Choroid plexus epithelial cell (primary cell): Measurements from ENCODE around the gene DNAJC6.

Source experiments
- DNase-seq: peaks from one replicate; pipeline ENCODE4 v3.0.0-alpha.2; 2010; ENCODE audit warnings: low read depth
- H3K4me3 ChIP-seq: 2 replicates; pipeline ENCODE4 v1.5.1; 2011; ENCODE audit warnings: low read depth, mild to moderate bottlenecking, control low read depth, low read length, moderate library complexity
- TF ChIP-seq, protein P1 (sequence below): conservative IDR thresholded peaks from 2 replicates; pipeline ENCODE4 v1.5.1; 2011; ENCODE audit warnings: low read depth, mild to moderate bottlenecking, control low read depth, inconsistent platforms, low read length, moderate library complexity

The DNAJC6 gene

DNA sequence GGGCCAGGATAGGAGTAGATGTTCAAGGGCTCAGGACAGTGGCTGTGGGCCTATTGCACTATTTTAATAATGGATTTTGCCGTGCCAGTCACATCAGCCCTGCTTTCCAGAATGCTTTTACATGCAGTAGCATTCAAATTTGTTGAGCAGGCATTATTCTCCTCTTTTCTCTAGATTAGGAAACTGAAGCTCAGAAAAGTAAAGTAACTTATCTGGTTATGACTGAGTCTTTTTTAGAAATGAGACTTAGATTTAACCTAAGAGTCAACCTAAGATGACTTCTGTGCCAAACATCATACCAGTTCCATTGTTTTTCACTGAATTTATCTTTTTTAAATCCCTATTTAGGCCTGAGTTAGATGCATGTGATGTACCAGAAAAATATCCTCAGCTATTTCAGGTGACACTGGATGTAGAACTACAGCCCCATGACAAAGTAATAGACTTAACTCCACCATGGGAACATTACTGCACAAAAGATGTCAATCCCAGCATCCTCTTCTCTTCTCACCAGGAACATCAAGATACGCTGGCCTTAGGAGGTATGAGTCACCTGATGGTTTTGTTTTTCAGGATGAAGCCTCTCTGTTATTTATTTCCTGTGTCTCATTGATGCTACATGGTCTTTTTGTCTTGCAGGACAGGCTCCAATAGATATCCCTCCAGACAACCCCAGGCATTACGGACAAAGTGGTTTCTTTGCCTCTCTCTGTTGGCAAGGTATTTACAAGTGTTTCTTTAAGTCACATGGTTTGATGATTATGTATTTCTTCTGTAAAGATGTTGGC, 79.8 kb downstream of the DNAJC6 start:
- TF ChIP-seq, protein P1, sequence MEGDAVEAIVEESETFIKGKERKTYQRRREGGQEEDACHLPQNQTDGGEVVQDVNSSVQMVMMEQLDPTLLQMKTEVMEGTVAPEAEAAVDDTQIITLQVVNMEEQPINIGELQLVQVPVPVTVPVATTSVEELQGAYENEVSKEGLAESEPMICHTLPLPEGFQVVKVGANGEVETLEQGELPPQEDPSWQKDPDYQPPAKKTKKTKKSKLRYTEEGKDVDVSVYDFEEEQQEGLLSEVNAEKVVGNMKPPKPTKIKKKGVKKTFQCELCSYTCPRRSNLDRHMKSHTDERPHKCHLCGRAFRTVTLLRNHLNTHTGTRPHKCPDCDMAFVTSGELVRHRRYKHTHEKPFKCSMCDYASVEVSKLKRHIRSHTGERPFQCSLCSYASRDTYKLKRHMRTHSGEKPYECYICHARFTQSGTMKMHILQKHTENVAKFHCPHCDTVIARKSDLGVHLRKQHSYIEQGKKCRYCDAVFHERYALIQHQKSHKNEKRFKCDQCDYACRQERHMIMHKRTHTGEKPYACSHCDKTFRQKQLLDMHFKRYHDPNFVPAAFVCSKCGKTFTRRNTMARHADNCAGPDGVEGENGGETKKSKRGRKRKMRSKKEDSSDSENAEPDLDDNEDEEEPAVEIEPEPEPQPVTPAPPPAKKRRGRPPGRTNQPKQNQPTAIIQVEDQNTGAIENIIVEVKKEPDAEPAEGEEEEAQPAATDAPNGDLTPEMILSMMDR: no peak
- peak; percentile 5 for DNase-seq

DNA sequence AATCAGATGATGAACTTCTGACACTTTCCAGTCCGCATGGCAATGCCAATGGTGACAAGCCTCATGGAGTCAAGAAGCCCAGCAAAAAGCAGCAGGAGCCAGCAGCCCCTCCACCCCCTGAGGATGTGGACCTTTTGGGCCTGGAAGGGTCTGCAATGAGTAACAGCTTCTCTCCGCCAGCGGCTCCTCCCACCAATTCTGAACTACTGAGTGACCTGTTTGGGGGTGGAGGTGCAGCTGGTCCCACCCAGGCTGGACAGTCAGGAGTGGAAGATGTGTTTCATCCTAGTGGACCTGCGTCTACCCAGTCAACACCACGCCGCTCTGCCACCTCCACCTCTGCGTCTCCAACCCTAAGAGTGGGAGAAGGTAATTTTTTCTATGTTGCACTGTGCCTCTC, 83.2 kb downstream of the DNAJC6 start:
- no peak for DNase-seq
- H3K4me3 ChIP-seq: no peak overlapping the region
- TF ChIP-seq, protein P1: no peak

More for the DNA sequence above, 79.8 kb downstream of the DNAJC6 start:
- no peak overlapping the region for H3K4me3 ChIP-seq

DNA sequence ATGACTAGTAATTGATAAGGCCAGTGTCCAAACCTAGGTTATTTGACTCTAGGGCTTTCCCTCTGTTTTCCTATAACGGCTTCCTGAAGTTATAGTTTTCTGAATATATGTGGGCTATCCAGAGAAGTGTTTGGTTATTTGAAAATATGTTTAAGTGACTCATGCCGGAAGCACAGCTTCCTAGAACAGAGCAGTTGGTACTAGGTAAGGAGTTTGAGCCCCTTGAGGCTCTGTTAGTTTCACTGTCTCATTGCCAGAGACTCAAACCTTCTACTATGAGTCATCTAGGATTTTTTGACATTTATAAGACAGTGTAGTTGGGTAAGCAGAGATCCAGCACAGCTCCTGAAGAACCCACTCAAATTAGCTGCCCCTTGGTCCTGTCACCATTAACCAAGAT, 84.0 kb downstream of the DNAJC6 start:
- H3K4me3 ChIP-seq: no peak overlapping the region
- TF ChIP-seq, protein P1: no peak
- peak; percentile 49 for DNase-seq

DNA sequence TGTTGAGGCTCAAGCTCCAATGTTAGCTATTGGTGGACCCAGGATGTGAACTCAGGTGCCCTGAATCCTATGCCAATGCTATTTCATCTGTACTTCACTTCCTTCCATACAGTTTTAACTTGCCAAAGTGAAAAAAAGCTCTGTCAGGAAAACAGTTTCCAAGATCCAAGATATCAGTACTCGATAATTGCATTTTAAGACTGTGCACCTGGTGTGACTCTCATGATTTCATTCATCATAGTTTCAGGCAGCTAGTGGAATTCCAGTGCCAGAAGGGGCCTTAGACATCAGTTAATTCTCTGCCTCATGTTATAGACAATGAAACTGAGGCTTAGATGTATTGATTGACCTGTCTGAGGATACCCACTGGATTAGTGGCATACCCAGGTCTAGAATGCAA, 84.6 kb downstream of the DNAJC6 start:
- TF ChIP-seq, protein P1: no peak
- DNase-seq: no peak
- H3K4me3 ChIP-seq: no peak overlapping the region

DNA sequence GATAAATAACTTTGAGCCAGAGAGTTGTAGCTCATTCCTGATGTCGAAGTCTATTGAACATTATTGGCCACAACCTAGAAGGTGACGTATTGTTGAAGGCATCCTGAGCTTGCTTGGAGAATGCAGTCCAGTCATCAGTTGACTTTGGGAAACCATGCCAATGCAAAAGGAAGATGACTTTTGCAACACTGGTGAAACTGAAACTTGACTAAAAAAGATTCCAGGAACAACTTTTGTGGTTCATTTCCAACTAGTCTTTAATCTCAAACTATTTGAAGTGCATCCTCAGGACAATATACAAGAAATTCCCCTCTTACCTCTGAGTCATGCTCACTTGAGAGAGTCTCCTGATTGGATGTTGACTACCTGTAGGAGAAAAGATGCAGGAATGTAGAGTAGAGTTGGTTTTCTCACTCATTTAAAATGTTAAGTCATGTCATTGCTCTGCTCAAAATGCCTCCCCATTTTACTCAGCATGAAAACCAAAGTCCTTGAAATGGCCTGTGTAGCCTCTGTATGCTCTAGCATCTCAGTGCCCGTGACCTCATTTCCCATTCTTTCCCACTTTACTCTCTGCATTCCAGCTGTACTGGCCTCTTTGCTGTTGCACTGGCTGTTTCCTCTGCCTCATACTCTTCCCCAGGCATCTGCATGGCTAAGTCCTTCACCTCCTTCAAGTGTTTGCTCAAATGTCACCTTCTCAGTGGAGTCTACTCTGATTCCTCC, 86.7 kb downstream of the DNAJC6 start:
- TF ChIP-seq, protein P1: no peak
- DNase-seq: peak; percentile 31
- H3K4me3 ChIP-seq: no peak overlapping the region

DNA sequence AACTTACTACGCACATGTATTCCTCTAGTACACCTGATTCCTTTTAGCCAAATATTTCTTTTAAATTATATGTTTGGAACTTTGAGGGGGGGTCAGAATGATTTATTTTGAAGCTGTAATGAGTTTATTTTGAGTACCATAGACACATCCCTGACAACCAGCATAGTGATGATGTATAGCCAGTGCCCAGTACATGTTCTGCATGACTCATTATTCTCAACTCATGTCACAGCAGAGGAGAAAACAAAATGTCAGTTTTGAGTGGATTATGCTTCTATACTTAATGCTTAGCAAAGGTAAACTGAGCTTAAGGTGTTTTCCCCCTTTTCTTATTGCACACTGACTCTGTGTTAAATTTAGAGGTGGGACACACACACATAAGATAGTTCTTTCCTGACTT, 88.7 kb downstream of the DNAJC6 start:
- TF ChIP-seq, protein P1: no peak
- H3K4me3 ChIP-seq: no peak overlapping the region
- no peak for DNase-seq
